ENCODE data around the gene ITIH6. TPM values are rescaled to one million over a fixed set of nuclear protein-coding genes. Genes with fewer than 3 reads are reported as not detected.

Gene ITIH6
- total and polyA plus RNA-seq, 8 donors = 0.06 to 0.16 (median 0.09) TPM; not detected in 3

DNA sequence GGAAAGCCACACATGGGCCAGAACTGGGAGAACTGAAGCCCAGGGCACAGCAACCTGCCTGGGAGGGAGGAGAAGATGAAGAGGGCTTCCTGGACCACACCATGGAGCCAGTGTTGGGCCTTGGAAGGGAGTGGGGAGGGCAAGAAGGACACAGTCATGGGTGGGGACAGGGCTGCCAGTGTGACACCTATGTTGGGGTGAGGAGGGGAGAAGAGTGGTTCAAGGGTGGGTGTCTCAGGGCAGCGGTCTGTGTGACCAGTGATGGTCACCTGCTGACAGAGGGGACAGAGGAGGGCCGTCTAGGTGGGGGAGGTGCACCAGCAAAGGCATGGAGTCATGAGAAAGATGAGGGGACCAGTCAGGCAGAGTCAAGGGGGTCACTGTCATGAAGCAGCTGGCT is 23.3 kb upstream of the ITIH6 start:
- no peak for ATAC-seq
- no peak for TF ChIP-seq CTCF (IDR thresholded peaks at IDR 0.05)
- H3K27me3 ChIP-seq = no peaks in the 10 kb centered on the region

DNA sequence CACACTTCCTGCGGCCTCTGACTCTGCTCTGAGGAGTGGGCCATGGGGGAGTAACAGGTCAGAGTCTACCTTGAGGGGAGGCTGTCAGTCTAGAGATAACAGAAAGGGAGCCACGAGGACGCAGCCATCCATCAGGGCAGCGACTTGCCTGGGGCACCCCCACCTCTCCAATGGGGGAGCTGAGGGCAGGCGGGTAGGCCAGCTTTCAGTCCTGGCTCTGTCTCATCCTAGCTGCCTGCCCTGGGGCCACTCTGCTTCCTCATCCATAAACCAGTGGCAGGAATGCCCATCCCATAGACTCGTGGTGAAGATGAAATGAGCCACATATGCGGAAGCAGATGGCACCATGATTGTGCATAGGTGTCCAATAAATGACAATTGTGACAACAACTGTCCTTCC is 22.7 kb upstream of the ITIH6 start:
- H3K4me3 ChIP-seq = no peak overlapping the region
- H3K27me3 ChIP-seq = no peaks in the 10 kb centered on the region
- H3K27ac ChIP-seq = no peak overlapping the region
- ATAC-seq = no peak
- H3K4me1 ChIP-seq = no peaks in the 10 kb centered on the region
- H3K9me3 ChIP-seq = no peaks in the 10 kb centered on the region
- no peak for TF ChIP-seq CTCF (IDR thresholded peaks at IDR 0.05)
- no peak for DNase-seq
- intact Hi-C loops (cut with DNase I) = no loop called here
- peaks cover 0 to 5% of the 10 kb centered on the region in 2 donors for H3K36me3 ChIP-seq

More for the DNA sequence above, 23.3 kb upstream of the ITIH6 start:
- Histone ChIP-seq H3K4me1 (no peaks in the 10 kb centered on the region), H3K27ac (no peak overlapping the region), H3K4me3 (no peak overlapping the region), H3K36me3 (no peaks in the 10 kb centered on the region), H3K9me3 (no peaks in the 10 kb centered on the region)
- no peak for DNase-seq
- intact Hi-C loops (cut with DNase I) = no loop called here

DNA sequence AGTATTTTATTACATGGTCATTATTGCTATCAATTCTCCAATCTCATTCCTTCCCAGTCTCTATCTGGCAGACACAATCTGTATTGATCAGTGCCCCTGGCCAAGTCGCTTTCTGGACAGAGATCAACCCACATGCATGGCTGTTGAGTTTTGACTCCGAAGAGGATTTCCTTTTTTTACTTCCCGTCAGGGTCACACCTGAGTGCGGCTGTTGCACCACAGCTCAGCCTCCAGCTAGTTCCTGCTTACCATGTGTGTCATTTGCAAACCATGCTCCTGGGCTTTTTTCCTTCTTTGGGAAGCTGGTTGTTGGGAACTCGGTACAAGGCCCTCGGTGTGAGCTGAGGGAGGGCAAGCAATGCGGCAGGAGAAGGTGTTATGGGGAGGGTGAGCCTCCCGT is 21.1 kb upstream of the ITIH6 start:
- Histone ChIP-seq H3K4me1 (no peaks in the 10 kb centered on the region), H3K9me3 (no peaks in the 10 kb centered on the region), H3K4me3 (no peak overlapping the region), H3K27ac (no peak overlapping the region), H3K27me3 (no peaks in the 10 kb centered on the region), H3K36me3 (peaks cover 0 to 20% of the 10 kb centered on the region in 2 donors)
- ATAC-seq (no peak), DNase-seq (no peak)
- TF ChIP-seq CTCF (IDR thresholded peaks at IDR 0.05) = no peak
- intact Hi-C loops (cut with DNase I) = no loop called here

GRCh38 chrX:54818221-54818620 is 20.2 kb upstream of the ITIH6 start:
- Histone ChIP-seq H3K27me3 (no peaks in the 10 kb centered on the region), H3K36me3 (peaks cover 0 to 30% of the 10 kb centered on the region in 2 donors), H3K9me3 (no peaks in the 10 kb centered on the region), H3K4me1 (no peaks in the 10 kb centered on the region), H3K27ac (no peak overlapping the region), H3K4me3 (no peak overlapping the region)
- ATAC-seq (no peak), DNase-seq (no peak)
- intact Hi-C loops (cut with DNase I) = no loop called here
- no peak for TF ChIP-seq CTCF (IDR thresholded peaks at IDR 0.05)

DNA sequence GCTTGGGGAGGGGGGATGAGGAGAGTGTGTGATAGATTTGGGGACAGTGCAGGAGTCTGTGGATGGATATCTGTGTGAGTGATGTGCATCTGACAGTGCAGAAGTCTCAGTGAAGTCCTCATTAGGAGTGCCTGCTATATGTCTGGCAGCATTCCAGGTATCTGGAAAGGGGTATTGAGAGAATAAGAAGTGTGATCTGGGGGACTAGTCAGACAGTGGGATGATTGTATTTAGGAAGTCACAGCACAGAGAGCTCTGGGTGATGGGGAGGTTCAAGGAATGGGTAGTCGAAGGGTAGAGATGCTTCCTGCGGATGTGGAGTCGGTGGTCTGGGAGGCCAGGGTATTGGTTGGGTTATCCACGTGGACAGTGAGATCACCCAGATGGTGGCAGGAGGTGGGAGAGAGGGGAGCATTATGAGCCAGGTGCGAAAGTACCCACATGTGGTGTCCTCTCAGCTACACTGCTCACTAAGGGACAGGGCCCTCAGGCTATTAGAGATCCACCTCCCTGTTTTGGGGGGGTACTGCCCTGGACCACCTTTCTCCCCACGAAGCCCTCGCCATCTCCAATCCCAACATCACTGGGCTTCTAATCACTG is 19.3 kb upstream of the ITIH6 start:
- Histone ChIP-seq H3K4me3 (no peak overlapping the region), H3K27me3 (no peaks in the 10 kb centered on the region), H3K27ac (no peak overlapping the region), H3K9me3 (no peaks in the 10 kb centered on the region), H3K4me1 (no peaks in the 10 kb centered on the region), H3K36me3 (peaks cover 0 to 39% of the 10 kb centered on the region in 2 donors)
- ATAC-seq (no peak), DNase-seq (no peak)
- intact Hi-C loops (cut with DNase I) = no loop called here
- TF ChIP-seq CTCF (IDR thresholded peaks at IDR 0.05) = no peak
